ENCODE measurements around the gene PNLDC1.

GRCh38 chr6:159836718-159837490 is 36.8 kb downstream of the PNLDC1 start:
- no peak for TF ChIP-seq CTCF (IDR thresholded peaks at IDR 0.05; ENCODE audit: poor library complexity)
- no peak for TF ChIP-seq EZH2 (IDR thresholded peaks at IDR 0.05; ENCODE audit: borderline replicate concordance)

All from hepatocyte (in vitro differentiated cells).